ENCODE data around the gene ZNF681. TPM values are rescaled to one million over a fixed set of nuclear protein-coding genes. Genes with fewer than 3 reads are reported as not detected.

ZNF681 gene
- total and polyA plus RNA-seq, 2 of the 13 experiments (the other 11 are each of a cell fraction or from before 2014, with no cell fraction given) = not detected

- TF ChIP-seq, protein P1, sequence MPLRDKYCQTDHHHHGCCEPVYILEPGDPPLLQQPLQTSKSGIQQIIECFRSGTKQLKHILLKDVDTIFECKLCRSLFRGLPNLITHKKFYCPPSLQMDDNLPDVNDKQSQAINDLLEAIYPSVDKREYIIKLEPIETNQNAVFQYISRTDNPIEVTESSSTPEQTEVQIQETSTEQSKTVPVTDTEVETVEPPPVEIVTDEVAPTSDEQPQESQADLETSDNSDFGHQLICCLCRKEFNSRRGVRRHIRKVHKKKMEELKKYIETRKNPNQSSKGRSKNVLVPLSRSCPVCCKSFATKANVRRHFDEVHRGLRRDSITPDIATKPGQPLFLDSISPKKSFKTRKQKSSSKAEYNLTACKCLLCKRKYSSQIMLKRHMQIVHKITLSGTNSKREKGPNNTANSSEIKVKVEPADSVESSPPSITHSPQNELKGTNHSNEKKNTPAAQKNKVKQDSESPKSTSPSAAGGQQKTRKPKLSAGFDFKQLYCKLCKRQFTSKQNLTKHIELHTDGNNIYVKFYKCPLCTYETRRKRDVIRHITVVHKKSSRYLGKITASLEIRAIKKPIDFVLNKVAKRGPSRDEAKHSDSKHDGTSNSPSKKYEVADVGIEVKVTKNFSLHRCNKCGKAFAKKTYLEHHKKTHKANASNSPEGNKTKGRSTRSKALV (CRISPR knock-in tag; IDR thresholded peaks at IDR 0.05) = no peak
- TF ChIP-seq HNF4G (IDR thresholded peaks at IDR 0.05; ENCODE audit: borderline replicate concordance, low read depth, low read length) = no peak
- no peak for TF ChIP-seq HNF4G (CRISPR knock-in tag; IDR thresholded peaks at IDR 0.05; ENCODE audit: borderline replicate concordance, low read depth)
These were observed 14.0 kb upstream of the ZNF681 start (continued) for GRCh38 chr19:23772675-23773063.

DNA sequence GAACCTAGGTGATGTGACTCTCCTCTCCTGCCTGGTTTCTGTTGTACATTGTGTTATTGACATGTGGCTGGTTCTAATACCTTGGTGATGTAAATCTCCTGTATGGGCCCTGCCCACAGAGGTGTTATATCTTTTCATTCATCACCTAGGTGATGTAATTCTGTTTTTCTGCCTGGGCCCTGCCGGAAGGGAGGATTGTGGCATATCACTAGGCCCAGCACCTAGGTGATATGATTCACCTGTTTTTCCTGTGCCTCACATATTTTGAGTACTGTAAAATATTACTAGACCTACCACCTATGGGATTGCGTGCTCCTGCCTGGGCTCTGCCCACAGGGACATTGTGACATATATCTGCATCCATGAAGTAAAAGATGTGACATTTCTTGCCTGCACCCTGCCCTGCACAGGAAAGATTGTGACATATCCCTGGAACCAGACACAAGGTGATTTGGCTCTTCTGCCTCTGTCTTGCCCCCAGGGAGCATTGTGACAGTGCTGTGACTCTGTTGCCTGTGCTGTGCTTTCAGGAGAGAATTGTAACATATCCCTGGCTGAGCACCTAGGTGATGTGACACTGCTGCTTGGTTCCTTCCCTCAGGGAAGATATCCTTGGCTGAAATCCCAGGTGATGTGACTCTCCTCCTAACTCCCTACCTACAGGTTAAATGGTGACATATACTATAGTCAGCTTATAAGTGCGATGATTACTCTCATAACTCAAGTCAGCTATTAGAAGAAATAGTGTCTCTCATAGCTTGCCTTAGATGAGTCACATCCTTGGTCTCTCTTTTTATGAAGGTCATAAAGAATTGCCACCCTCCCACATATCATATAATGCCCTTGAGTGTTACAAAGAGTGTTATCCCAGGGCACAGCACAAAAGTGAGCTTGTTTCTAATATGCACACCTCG lies 13.3 kb upstream of the ZNF681 start:
- no peaks in the 10 kb centered on the region for H3K36me3 ChIP-seq (replicated peaks in 1 of 2; ENCODE audit: control insufficient read depth in 1 of 2, insufficient read depth in 2 of 2, low read length in 2 of 2)
- no peaks in the 10 kb centered on the region for H3K79me2 ChIP-seq (ENCODE audit: insufficient read depth, low read length)
- no peak for FAIRE-seq
- intact Hi-C loops (cut with micrococcal nuclease; ENCODE audit: unreplicated experiment) (no loop called here), in situ Hi-C loops (cut with HindIII; ENCODE audit: extremely low pct_ligation_motif_present, low pct_unique_long_range_greater_than_20kb) (loop anchor here (5.0 kb wide), 1 partner anchor 285 kb away; no protein-coding TSS in a partner anchor)
- H3K4me1 ChIP-seq (ENCODE audit: insufficient read depth, low read length) = no peaks in the 10 kb centered on the region
- DNase-seq (ENCODE audit: low spot score) = no peak
- H2AFZ ChIP-seq (ENCODE audit: low read length) = no peak overlapping the region
- no peaks in the 10 kb centered on the region for H4K20me1 ChIP-seq (ENCODE audit: insufficient read depth, low read length)
- ATAC-seq = no peak
- no peak overlapping the region for H3K9ac ChIP-seq (ENCODE audit: insufficient read depth, low read depth, low read length)
- no TSS peak for BruUV-seq (replicated peaks)
- no peak overlapping the region for H3K4me2 ChIP-seq (ENCODE audit: low read depth, low read length)
- WGBS (ENCODE audit: low lambda C conversion rate) = 3% methylated on average over 4 of the region's 4 CpGs
- no peak overlapping the region for H3K4me3 ChIP-seq (replicated peaks in 1 of 3; ENCODE audit: insufficient read depth in 1 of 3, low read depth in 2 of 3, low read length in 3 of 3)
- H3K9me3 ChIP-seq (ENCODE audit: low read length) = peaks cover 93% of the 10 kb centered on the region
- ChIA-PET CTCF (ENCODE audit: low intra/inter-chr PET ratio, low total read pairs) (no interaction called here), POLR2A (no interaction called here)
- H3K27ac ChIP-seq (ENCODE audit: extremely low read length, insufficient read depth, low read length) = no peak overlapping the region
- H3K27me3 ChIP-seq (ENCODE audit: control insufficient read depth in 1 of 2, insufficient read depth in 2 of 2, low read length in 2 of 2) = no peaks in the 10 kb centered on the region
- no peak for TF ChIP-seq ZNF773 (CRISPR knock-in tag; IDR thresholded peaks at IDR 0.05; ENCODE audit: borderline replicate concordance)
- TF ChIP-seq ZNF687 (CRISPR knock-in tag; IDR thresholded peaks at IDR 0.05) = no peak
- TF ChIP-seq MAF1 (CRISPR knock-in tag; IDR thresholded peaks at IDR 0.05; ENCODE audit: borderline replicate concordance) = no peak
- TF ChIP-seq FOXO1 (CRISPR knock-in tag; IDR thresholded peaks at IDR 0.05) = no peak
- TF ChIP-seq, protein P2, sequence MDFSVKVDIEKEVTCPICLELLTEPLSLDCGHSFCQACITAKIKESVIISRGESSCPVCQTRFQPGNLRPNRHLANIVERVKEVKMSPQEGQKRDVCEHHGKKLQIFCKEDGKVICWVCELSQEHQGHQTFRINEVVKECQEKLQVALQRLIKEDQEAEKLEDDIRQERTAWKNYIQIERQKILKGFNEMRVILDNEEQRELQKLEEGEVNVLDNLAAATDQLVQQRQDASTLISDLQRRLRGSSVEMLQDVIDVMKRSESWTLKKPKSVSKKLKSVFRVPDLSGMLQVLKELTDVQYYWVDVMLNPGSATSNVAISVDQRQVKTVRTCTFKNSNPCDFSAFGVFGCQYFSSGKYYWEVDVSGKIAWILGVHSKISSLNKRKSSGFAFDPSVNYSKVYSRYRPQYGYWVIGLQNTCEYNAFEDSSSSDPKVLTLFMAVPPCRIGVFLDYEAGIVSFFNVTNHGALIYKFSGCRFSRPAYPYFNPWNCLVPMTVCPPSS (IDR thresholded peaks at IDR 0.05) = no peak
- TF ChIP-seq, protein P3, sequence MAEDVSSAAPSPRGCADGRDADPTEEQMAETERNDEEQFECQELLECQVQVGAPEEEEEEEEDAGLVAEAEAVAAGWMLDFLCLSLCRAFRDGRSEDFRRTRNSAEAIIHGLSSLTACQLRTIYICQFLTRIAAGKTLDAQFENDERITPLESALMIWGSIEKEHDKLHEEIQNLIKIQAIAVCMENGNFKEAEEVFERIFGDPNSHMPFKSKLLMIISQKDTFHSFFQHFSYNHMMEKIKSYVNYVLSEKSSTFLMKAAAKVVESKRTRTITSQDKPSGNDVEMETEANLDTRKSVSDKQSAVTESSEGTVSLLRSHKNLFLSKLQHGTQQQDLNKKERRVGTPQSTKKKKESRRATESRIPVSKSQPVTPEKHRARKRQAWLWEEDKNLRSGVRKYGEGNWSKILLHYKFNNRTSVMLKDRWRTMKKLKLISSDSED (CRISPR knock-in tag; IDR thresholded peaks at IDR 0.05) = no peak
- no peak for TF ChIP-seq SNAPC5 (CRISPR knock-in tag; IDR thresholded peaks at IDR 0.05; ENCODE audit: borderline replicate concordance)
- TF ChIP-seq ZNF878 (CRISPR knock-in tag; IDR thresholded peaks at IDR 0.05) = no peak
- no peak for TF ChIP-seq ZNF431 (CRISPR knock-in tag; IDR thresholded peaks at IDR 0.05; ENCODE audit: borderline replicate concordance, low read depth)
